Stimulated activated CD8-positive, alpha-beta memory T cell treated with anti-CD3 and anti-CD28 coated beads, Interleukin-2, amount 100 ng/mL, for 48 hours (primary cell): ENCODE results near the gene FGFR1OP2.

Experiments used
- DNase-seq, 2 donors: peaks; one replicate each; pipeline ENCODE4 v3.0.0-alpha.2; 2020; ENCODE audit warnings: low read depth in 2 of 2

FGFR1OP2 gene

DNA sequence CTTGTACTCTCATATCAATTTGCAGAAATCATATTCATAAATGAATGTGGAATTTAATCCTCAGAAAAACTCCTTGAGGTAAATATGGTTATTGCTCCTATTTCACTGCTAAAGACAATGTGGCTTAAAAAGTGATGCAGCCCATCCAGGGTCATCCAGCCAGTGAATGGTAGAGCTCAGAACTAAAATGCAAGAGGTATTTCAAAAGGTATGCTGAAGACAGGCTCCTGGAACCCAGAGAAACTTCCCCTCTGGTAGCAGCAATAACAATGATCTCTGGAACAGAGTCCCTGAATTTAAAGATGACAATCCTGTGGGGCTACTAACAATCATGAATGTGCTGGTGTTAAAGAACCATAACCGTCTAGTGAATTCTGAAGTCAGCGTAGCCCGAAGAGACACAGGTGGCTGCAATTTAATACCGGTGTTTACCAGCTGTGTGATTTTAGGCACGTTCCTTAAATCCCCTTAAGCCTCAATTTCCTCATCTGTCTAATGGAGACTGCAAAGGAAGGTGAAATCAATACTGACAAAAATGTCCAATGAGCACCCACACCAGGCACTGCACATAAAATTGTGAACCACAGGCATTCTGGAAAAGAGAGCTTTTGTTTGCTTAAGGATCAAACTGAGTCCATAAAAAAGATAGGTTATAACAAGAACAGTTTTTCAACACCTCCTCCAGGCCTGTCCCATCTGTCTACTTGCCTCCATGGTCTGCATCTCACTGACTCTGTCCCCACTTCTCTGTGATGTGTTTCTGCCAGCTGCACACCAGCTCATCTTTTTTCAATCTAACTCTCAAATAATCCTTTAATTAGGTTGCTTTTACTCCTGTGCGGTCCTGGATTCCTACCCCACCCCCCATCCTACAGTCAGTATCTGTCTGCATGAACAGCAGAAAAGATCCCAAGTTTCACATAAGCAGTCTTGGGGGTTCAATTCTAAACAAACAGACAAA lies 65.4 kb downstream of the FGFR1OP2 start:
- no peak for DNase-seq

GRCh38 chr12:27005495-27005894 lies 67.2 kb downstream of the FGFR1OP2 start:
- no peak for DNase-seq

- no peak for DNase-seq
These were observed 68.7 kb downstream of the FGFR1OP2 start for GRCh38 chr12:27006797-27007467.

DNA sequence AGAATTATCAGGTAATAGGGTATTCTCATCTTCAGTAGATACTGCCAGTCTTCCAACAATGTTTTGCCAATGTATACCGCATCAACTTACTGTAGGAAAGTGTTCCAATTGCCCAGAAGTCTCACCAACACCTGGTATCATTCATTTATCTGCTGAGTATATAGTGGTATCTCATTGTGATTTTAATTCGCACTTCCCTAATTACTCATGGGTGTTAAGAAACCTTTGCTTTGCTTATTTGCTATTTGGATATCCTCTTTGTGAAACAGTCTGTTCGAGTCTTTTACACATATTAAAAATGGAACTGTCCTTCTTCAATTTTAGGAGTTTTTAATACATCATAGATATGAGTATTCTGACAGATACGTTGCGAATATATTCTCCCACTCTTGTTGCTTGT lies 69.8 kb downstream of the FGFR1OP2 start:
- no peak for DNase-seq

DNA sequence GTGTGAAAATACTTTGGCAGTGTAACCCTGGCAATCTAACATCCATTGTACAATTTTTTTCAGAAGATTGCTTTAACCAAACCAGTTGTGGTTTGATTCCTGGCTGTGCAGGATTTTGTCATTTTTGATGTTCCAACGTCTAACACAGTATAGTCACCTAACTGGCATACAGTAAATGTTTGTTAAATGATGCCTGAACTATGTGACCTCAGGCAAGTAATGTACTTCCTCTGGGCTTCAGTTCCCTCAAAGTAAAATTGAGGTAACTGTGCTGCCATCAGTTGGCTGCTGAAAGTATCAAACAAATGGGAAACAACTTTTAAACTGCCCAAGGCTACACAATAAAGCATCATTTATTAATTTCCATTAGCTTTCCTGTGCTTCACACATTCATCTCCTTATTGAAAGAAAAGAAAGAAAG lies 71.6 kb downstream of the FGFR1OP2 start:
- DNase-seq: no peak

DNA sequence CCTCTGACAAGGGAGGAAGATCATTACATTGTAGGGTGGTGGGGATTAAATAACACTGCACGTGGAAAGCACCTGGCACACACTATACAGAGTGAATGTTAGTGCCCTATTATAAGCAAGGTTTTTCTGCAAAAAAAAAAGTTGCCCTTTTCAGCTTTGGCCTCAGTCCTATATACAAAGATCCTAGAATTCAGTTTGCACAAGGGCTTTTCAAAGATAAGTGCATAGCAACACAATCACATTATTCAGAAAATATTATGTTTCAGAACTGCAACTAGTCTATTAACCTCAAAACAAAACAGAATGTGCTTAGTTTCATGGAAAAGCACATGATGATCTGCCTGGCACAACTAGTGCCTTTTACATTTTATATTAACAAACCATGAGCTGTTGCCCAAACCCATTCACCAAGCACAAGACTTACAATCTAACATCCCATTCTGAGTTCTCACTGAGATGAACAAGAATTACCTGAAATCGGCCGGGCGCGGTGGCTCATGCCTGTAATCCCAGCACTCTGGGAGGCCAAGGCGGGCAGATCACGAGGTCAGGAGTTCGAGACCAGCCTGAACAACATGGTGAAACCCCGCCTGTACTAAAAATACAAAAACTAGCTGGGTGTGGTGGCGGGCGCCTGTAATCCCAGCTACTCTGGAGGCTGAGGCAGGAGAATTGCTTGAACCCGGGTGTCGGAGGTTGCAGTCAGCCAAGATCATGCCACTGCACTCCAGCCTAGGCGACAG lies 74.1 kb downstream of the FGFR1OP2 start:
- DNase-seq: no peak

DNA sequence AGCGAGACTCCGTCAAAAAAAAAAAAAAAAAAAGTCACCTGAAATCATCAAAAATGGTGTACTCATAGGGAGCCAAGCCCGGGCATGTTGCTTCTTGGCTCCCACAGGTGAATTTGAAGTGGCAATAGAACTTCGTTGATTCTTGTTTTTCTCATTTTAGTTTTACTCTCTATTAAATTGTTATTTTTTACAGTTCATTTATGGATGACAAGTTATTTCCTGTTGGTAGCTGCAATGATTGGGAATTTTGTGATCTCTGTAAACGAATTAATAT lies 74.6 kb downstream of the FGFR1OP2 start:
- no peak for DNase-seq

GRCh38 chr12:27013611-27014084 lies 75.4 kb downstream of the FGFR1OP2 start:
- peak in 1 of 2 donors; percentile 29 for DNase-seq

- DNase-seq: peak; percentile 91
These were observed 76.0 kb downstream of the FGFR1OP2 start, which contains the start of gene TM7SF3 for GRCh38 chr12:27014085-27014858. Gene TM7SF3, minus strand, starts transcription at chr12:27014384. Its CDS starts 216 bp downstream, at chr12:27014168.

DNA sequence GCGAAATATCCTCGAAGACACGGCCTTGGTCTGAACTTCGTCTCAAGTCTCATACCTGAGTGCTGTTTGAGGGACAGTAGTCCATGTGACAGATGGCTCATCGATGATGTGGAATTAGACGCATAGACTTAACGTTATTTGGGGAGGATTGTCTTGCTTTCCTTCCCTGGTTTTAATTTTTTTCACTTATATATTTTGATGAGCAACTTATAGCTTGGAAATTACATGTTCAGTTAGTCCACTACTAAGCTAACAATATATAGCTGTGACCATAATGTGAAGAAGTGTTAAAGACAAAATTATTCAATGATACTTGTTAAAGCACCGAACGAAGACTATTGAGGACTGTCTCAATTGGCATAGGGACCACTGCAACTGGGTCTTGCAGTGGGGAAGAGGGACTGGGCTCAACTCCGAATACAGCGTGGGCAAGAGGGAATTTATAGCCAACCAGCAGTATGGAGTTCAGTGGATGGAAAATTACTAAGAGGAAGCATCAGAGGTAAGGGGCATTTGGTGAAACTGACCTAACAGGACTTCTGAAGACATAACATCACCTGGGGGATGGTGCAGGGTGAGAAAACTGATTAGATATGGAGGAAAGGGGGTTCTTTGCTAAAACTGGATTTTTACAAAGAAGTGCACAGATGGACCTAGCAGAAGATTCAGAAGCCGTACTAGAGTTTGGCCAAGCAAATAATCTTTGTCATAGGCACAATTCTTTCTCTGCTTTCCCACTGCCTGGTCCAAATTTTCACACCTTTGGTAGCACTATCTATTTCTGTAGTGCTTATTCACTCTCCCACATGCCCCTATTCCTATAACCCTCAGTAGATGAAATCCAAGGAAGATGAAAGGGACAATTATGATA lies 76.8 kb downstream of the FGFR1OP2 start:
- DNase-seq: no peak

- DNase-seq: no peak
These were observed 77.4 kb downstream of the FGFR1OP2 start for GRCh38 chr12:27015730-27016076.
